B cell (primary cell): ENCODE measurements around the gene HS3ST1. TPM values are rescaled to one million over a fixed set of nuclear protein-coding genes. Genes with fewer than 3 reads are reported as not detected.

ENCODE experiments used
- ATAC-seq: fragments of 200-7000 bp; cut with Tn5 transposase; one replicate; pipeline ENCODE4 v1.10.0; 2021; ENCODE audit warnings: low read depth, mild to moderate bottlenecking, moderate number of reproducible peaks, moderate library complexity
- CTCF ChIA-PET: fragments of 350-600 bp; sonication (Branson Sonifier 250); formaldehyde crosslinking; loops from one replicate; lab custom pipeline; 2021; ENCODE audit warnings: antibody characterized with exemption, inconsistent platforms; lab: Charles Lee
- POLR2A ChIA-PET: fragments of 350-600 bp; sonication (Branson Sonifier 250); formaldehyde crosslinking; loops from one replicate; lab custom pipeline; 2021; ENCODE audit warnings: antibody characterized with exemption; lab: Charles Lee
- DNase-seq: peaks from one replicate; pipeline ENCODE4 v3.0.0; 2013
- H2AFZ ChIP-seq: 2 replicates; pipeline ENCODE4 v1.6.1; 2012; ENCODE audit warnings: mild to moderate bottlenecking, low read depth, low read length; ENCODE audit not compliant: insufficient read depth, poor library complexity, severe bottlenecking
- H3K27ac ChIP-seq, 2 donors: 1 replicate in 1 of 2; 2 replicates in 1 of 2; pipeline ENCODE4 v1.5.1; 2012 to 2013; ENCODE audit warnings: low read length in 2 of 2, mild to moderate bottlenecking in 2 of 2, moderate library complexity in 1 of 2
- H3K27me3 ChIP-seq, 4 experiments: fragments of 200-600 bp in 1 of 4; sonication (generic) in 1 of 4; replicated peaks in 1 of 4; 1 replicate in 2 of 4; 2 replicates in 2 of 4; pipeline versions ENCODE4 v1.6.1 to v1.7.0; 2013 to 2016; ENCODE audit warnings: low read length in 3 of 4, mild to moderate bottlenecking in 2 of 4, mixed read lengths in 1 of 4, moderate library complexity in 1 of 4; ENCODE audit not compliant: insufficient read depth in 4 of 4, control insufficient read depth in 3 of 4; ENCODE audit errors: control extremely low read depth in 1 of 4
- H3K36me3 ChIP-seq, 2 experiments: replicated peaks in 1 of 2; 1 replicate in 1 of 2; 2 replicates in 1 of 2; pipeline versions ENCODE4 v1.6.1 to v1.7.1; 2013; ENCODE audit warnings: low read length in 1 of 2; ENCODE audit not compliant: insufficient read depth in 2 of 2, control insufficient read depth in 1 of 2; ENCODE audit errors: control extremely low read depth in 1 of 2, extremely low read depth in 1 of 2
- H3K4me1 ChIP-seq, 2 donors: fragments of 200-600 bp in 1 of 2; sonication (generic) in 1 of 2; 1 replicate in 1 of 2; 2 replicates in 1 of 2; pipeline versions ENCODE4 v1.5.1 to v1.6.1; 2013 to 2017; ENCODE audit warnings: low read length in 2 of 2; ENCODE audit not compliant: control insufficient read depth in 2 of 2, insufficient read depth in 2 of 2
- H3K4me2 ChIP-seq: replicated peaks from 2 replicates; pipeline ENCODE3; 2012; ENCODE audit warnings: mild to moderate bottlenecking, low read depth, low read length; ENCODE audit not compliant: poor library complexity, severe bottlenecking
- H3K4me3 ChIP-seq, 5 experiments: fragments of 200-600 bp in 1 of 5; sonication (generic) in 1 of 5; 1 replicate in 3 of 5; 2 replicates in 2 of 5; pipeline versions ENCODE4 v1.5.1 to v1.7.0; 2011 to 2016; ENCODE audit warnings: low read length in 4 of 5, mild to moderate bottlenecking in 4 of 5, low read depth in 2 of 5, control low read depth in 1 of 5, moderate library complexity in 1 of 5; ENCODE audit not compliant: insufficient read depth in 1 of 5; ENCODE audit errors: control extremely low read depth in 1 of 5, extremely low read depth in 1 of 5
- H3K79me2 ChIP-seq: fragments of 200-600 bp; sonication (generic); one replicate; pipeline ENCODE4 v1.6.0; 2016; ENCODE audit warnings: low read length; ENCODE audit not compliant: control insufficient read depth, insufficient read depth
- H3K9ac ChIP-seq: fragments of 200-600 bp; sonication (generic); 2 replicates; pipeline ENCODE4 v1.6.1; 2017; ENCODE audit warnings: mild to moderate bottlenecking, low read length, moderate library complexity
- H3K9me3 ChIP-seq, 3 donors: one replicate each; pipeline versions ENCODE4 v1.6.1 to v1.7.1; 2013; ENCODE audit warnings: low read length in 2 of 3; ENCODE audit not compliant: control insufficient read depth in 2 of 3, insufficient read depth in 1 of 3; ENCODE audit errors: control extremely low read depth in 1 of 3
- H4K20me1 ChIP-seq: 2 replicates; pipeline ENCODE4 v1.6.0; 2012; ENCODE audit warnings: mild to moderate bottlenecking, low read length; ENCODE audit not compliant: insufficient read depth, control insufficient read depth, poor library complexity, severe bottlenecking
- H3K27ac Mint-ChIP-seq: one replicate; pipeline ENCODE4 v1.8.0; 2021; ENCODE audit warnings: mixed read lengths
- H3K27me3 Mint-ChIP-seq: one replicate; pipeline ENCODE4 v1.8.0; 2021; ENCODE audit warnings: mixed read lengths
- H3K4me1 Mint-ChIP-seq: one replicate; pipeline ENCODE4 v1.8.0; 2021; ENCODE audit warnings: mixed read lengths
- H3K4me3 Mint-ChIP-seq: one replicate; pipeline ENCODE4 v1.8.0; 2021; ENCODE audit warnings: mixed read lengths
- H3K9me3 Mint-ChIP-seq: one replicate; pipeline ENCODE4 v1.8.0; 2022; ENCODE audit warnings: mixed read lengths; ENCODE audit not compliant: insufficient read depth
- EZH2 ChIP-seq: IDR thresholded peaks from 2 replicates; pipeline ENCODE4 v1.6.1; 2012; ENCODE audit warnings: borderline replicate concordance, low read depth, mild to moderate bottlenecking, moderate library complexity, low read length; ENCODE audit not compliant: insufficient read depth, poor library complexity, severe bottlenecking
- WGBS: methylation state at CpG from one replicate; pipeline ENCODE4 v1.1.5; 2013; ENCODE audit warnings: missing lambda C conversion rate; ENCODE audit not compliant: insufficient coverage; 5-methylcytosine and 5-hydroxymethylcytosine counted together
- intact Hi-C: fragments of 100-400 bp; cut with micrococcal nuclease; formaldehyde crosslinking; loops from one replicate; pipeline ENCODE4 v1.10.0; 2022
- polyA plus RNA-seq: library from polyadenylated mRNA; depleted of rRNA; stranded (reverse); fragments of >200 nt; gene quantifications from 2 replicates; pipeline ENCODE4 v1.2.3, GENCODE V29; 2012
- small RNA-seq: library from RNA; depleted of rRNA; stranded (forward); fragments of <200 nt; gene quantifications from one replicate; pipeline ENCODE3, GENCODE V24; 2012; ENCODE audit warnings: low replicate concordance, low read depth; ENCODE audit not compliant: insufficient read length
- total RNA-seq, 2 donors: library from RNA; stranded (reverse); fragments of 120-200 nt in 1 of 2; gene quantifications; 1 replicate in 1 of 2; 2 replicates in 1 of 2; pipeline versions ENCODE4 v1.2.3 to v1.2.4, GENCODE V29; 2013 to 2022
- TF ChIP-seq, protein P1 (sequence below): fragments of 200-600 bp; IDR thresholded peaks from one replicate; pipeline ENCODE4 v1.8.0; 2022; ENCODE audit warnings: antibody characterized with exemption, mild to moderate bottlenecking

The HS3ST1 gene
- total and polyA plus RNA-seq, 2 donors (not counting 1 experiment from before 2014, with no cell fraction given), result 4.3 to 17.7 TPM

DNA sequence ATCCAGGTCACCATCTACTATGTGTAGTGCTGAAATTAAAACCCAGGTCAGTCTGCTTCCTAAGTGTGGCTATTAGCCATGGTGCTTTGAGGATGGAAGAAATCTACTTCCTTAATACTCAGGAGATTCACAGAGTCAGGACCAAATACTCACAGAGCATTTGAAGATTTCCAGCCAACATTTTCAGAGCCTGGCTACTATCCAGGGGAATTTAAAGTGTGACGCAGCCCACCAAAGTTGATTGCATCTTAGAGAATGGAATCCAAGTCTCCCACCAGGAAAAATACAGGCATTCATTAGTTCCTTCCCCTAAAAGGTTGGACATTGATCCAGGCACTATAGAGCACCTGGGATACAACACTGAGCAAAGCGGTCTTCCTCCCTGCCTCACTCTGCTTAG lies 83.8 kb downstream of the HS3ST1 start:
- POLR2A ChIA-PET, result no interaction called here
- Histone ChIP-seq H3K36me3 (no peaks in the 10 kb centered on the region), H3K4me2 (no peak overlapping the region), H3K79me2 (no peaks in the 10 kb centered on the region), H3K9me3 (no peaks in the 10 kb centered on the region), H2AFZ (no peak overlapping the region), H3K27me3 (no peaks in the 10 kb centered on the region), H3K4me3 (no peak overlapping the region), H3K27ac (no peak overlapping the region), H4K20me1 (no peaks in the 10 kb centered on the region), H3K9ac (no peak overlapping the region), H3K4me1 (peaks cover 22 to 23% of the 10 kb centered on the region in 2 donors)
- H3K4me3 Mint-ChIP-seq, result no peak overlapping the region
- peaks cover 24% of the 10 kb centered on the region for H3K4me1 Mint-ChIP-seq
- CTCF ChIA-PET, result interaction anchor here (0.9 kb wide), 1 partner anchor 82 kb away, joined by 3 read pairs; no protein-coding TSS in a partner anchor
- no peak for ATAC-seq
- no peak overlapping the region for H3K27ac Mint-ChIP-seq
- 100% methylated on average over 1 of the region's 2 CpGs for WGBS
- no peaks in the 10 kb centered on the region for H3K27me3 Mint-ChIP-seq
- no peaks in the 10 kb centered on the region for H3K9me3 Mint-ChIP-seq
- DNase-seq, result no peak
- intact Hi-C loops, result no loop called here
- TF ChIP-seq, protein P1, sequence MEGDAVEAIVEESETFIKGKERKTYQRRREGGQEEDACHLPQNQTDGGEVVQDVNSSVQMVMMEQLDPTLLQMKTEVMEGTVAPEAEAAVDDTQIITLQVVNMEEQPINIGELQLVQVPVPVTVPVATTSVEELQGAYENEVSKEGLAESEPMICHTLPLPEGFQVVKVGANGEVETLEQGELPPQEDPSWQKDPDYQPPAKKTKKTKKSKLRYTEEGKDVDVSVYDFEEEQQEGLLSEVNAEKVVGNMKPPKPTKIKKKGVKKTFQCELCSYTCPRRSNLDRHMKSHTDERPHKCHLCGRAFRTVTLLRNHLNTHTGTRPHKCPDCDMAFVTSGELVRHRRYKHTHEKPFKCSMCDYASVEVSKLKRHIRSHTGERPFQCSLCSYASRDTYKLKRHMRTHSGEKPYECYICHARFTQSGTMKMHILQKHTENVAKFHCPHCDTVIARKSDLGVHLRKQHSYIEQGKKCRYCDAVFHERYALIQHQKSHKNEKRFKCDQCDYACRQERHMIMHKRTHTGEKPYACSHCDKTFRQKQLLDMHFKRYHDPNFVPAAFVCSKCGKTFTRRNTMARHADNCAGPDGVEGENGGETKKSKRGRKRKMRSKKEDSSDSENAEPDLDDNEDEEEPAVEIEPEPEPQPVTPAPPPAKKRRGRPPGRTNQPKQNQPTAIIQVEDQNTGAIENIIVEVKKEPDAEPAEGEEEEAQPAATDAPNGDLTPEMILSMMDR, result no peak
- TF ChIP-seq EZH2, result no peak

DNA sequence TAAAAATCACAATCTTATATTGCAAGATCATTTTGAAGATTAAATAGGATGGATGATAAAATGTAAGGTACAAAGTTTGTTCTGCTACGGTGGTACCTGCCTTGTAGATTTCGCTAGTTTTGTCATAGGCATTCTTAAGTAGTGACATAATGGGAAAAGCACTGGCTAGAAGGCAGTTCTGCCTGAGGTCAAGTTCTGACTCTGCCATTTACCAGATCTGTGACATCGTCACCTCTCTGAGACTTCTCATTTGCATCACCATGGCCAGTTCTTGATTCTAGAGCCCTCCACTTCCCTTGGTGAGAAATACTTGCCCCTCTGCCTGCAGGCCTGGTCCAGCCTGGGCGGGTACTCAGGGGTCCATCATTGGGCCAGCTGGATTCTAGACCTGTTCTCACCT lies 85.2 kb downstream of the HS3ST1 start:
- no peak overlapping the region for H3K4me3 Mint-ChIP-seq

More for the DNA sequence above, 85.2 kb downstream of the HS3ST1 start:
- H3K4me1 Mint-ChIP-seq, result peaks cover 37% of the 10 kb centered on the region
- H3K4me2 ChIP-seq, result no peak overlapping the region
- no peaks in the 10 kb centered on the region for H4K20me1 ChIP-seq
- peaks cover 35 to 37% of the 10 kb centered on the region in 2 donors for H3K4me1 ChIP-seq
- no peak overlapping the region for H2AFZ ChIP-seq
- no peak overlapping the region for H3K9ac ChIP-seq
- intact Hi-C loops, result no loop called here
- H3K27me3 ChIP-seq, result no peaks in the 10 kb centered on the region
- WGBS, result 90% methylated on average over 4 of the region's 4 CpGs
- no peak overlapping the region for H3K27ac Mint-ChIP-seq
- CTCF ChIA-PET, result no interaction called here
- ATAC-seq (no peak), DNase-seq (no peak)
- no peak overlapping the region for H3K4me3 ChIP-seq
- no peaks in the 10 kb centered on the region for H3K9me3 ChIP-seq
- H3K79me2 ChIP-seq, result no peaks in the 10 kb centered on the region
- POLR2A ChIA-PET, result no interaction called here
- no peaks in the 10 kb centered on the region for H3K27me3 Mint-ChIP-seq
- H3K9me3 Mint-ChIP-seq, result no peaks in the 10 kb centered on the region
- H3K27ac ChIP-seq, result no peak overlapping the region
- no peaks in the 10 kb centered on the region for H3K36me3 ChIP-seq
- no peak for TF ChIP-seq EZH2
- TF ChIP-seq, protein P1, result no peak

Small RNAs within 50 kb of the gene (small RNA-seq; reads per million reads assigned to genes)
- gene MIR572 (not detected), gene RNA5SP156 (not detected)
